ENCODE measurements around the gene TBC1D14.

TBC1D14 gene

GRCh38 chr4:7017446-7018048 lies 107.9 kb downstream of the TBC1D14 start:
- peak in 12 of 51 donors; percentile 5 to 57 (median 30) for DNase-seq

GRCh38 chr4:7018281-7018680 lies 108.7 kb downstream of the TBC1D14 start:
- no peak for DNase-seq

- DNase-seq = no peak
Measured at GRCh38 chr4:7019367-7019766, 109.7 kb downstream of the TBC1D14 start.

DNA sequence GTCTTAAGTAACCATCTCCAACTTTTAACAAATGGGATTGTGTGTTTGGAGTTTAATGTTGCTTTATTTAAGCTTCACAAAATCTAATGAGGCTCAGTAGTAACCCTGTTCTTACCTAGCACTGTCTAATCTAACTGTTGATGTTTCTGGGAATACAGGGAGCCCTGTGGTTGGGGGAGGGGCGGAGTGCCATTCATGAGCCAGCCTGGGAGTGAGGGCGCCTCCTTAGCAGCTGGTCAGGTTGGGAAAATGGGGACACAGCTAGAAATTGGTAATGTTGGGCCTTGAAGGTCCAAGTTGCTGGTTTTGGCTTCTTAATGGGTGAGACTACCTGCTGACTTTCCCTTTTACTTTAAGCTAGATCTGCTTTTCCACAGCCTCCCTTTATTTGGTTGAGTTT lies 110.7 kb downstream of the TBC1D14 start:
- DNase-seq = no peak

- DNase-seq = no peak
Measured at GRCh38 chr4:7020856-7021255, 111.2 kb downstream of the TBC1D14 start.

DNA sequence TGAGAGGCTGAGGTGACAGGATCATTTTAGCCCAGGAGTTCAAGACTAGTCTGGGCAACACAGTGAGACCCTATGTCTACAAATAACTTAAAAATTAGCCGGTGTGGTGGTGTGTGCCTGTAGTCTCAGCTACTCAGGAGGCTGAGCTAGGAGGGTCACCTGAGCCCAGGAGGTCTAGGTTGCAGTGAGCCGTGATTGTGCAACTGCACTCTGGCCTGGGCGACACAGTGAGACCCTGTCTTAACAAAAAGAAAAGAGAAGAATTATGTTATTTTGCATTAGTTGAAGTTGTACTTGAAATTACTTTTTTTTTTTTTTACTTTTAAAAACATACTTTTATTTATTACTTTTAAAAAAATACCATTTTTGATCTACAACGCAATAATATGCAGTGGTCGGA lies 111.7 kb downstream of the TBC1D14 start:
- DNase-seq = no peak

DNA sequence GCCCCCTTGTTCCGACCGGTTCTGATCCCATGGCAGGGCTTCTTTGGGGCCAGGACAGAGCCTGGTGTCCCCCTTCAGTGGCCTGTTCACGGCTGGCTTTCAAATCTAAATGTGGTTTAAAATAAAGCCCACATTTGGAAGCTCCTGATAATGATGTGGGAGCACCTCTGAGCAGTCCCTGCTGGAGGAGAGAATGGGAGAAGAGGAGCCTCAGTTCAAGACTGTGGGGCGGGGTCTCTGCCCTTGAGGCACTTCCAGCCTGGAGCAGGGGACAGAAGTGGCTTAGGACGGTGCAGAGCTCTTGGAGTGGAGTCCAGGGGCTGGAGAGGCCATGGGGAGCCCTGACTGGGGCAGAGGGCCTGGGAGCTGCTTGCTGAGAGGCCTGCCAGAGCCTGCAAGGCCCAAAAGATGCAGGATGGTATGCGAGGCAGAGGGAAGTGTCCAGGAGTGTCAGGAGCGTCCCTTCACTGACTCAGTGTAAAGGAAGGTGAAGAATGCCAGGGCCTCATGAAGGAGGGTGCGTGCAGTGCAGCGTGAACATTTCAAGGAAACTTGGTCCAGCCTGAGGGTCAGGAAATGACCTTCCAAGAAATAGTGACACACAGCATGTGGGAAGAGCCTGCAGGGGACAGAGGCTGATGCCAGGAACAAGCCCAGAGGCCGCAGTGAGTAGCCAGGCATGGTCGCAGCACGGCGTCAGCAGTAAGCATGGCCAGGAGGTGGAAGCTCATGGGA lies 112.5 kb downstream of the TBC1D14 start:
- no peak for DNase-seq

DNA sequence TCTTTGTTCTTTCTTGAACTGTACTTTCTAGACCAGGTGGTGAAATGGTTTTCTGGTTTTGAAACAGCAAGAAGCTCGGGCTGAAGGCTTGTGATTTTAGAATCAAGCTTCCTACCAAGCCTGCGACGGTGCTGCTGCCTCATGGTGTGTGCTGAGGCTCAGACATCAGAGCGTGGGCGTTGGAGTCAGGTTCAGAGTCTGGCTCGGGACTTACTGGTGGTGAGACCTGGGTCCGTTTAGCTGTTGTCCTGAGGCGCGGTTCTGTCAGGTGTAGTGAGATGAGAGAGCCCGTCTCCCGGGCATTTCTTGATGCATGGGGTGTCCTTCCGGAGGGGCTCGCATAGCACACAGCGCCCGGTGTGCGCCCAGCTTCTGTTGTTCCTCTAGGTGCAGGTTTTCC lies 113.9 kb downstream of the TBC1D14 start:
- no peak for DNase-seq

- DNase-seq = no peak
Measured at GRCh38 chr4:7023901-7024300, 114.3 kb downstream of the TBC1D14 start.

DNA sequence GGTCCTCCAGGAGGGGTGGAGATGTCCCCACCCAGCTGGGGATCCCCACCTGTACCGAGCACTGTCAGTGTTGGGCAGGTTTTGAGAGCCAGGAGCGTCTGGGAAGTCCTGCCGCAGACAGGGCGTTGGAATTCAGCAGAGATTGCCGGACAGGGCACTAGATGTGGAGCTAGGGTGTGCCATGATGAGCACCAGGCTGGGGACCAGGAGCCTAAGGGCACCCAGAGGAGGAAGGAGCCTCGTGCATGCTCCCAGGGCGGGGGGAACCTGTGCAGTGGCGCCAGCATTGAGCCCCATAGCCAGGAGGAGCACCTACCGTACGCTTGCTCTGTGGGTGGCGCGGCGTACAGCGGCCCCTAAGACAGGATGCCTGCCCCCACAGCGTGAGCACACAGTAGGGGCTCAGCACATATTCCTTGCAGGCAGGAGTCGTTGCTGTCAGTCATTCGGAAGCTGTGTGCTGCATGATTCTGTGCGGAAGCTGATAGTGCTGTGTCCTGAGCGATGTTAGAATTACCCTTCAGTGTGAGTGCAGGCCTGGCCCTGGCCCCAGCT lies 114.8 kb downstream of the TBC1D14 start:
- no peak for DNase-seq

DNA sequence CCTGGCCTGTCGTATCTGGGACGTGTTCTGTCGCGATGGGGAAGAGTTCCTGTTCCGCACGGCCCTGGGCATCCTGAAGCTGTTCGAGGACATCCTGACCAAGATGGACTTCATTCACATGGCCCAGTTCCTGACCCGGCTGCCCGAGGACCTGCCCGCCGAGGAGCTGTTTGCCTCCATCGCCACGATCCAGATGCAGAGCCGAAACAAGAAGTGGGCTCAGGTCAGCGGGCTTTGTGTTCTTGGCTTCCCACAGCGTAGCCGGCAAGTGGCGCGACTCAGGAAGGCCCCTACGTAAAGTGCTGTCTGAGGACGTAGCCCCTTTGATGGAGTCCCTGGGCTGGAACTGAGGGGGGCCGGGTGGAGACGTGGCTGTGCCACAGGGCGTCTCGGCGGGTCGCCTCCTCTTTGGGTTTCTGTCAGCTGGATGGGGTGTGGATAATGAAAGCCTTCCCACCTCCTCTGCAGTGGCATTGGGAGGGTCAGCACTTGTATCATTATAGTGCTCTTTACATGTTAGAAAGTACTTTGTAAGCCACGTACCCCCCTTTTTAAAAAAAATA lies 115.5 kb downstream of the TBC1D14 start:
- no peak for DNase-seq

DNA sequence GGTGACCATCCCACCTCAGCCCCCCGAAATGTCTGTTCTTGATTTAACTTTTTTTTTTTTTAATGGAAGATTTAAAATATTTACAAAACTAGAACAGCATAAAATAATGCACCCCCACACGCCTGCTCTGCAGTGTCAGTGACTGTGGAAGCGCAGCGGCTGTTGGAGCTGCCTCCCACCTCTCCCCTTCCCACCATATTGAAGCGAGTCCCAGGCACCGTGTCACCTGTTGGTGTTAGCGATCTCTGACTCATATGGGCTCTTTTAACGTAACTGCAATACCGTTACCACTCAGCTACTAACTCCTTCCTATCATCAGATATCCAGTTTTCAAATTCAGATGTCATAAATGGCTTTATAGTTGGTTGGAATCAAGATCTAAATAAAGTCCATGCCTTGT lies 116.5 kb downstream of the TBC1D14 start:
- peak in 1 of 51 donors; percentile 36 for DNase-seq

DNA sequence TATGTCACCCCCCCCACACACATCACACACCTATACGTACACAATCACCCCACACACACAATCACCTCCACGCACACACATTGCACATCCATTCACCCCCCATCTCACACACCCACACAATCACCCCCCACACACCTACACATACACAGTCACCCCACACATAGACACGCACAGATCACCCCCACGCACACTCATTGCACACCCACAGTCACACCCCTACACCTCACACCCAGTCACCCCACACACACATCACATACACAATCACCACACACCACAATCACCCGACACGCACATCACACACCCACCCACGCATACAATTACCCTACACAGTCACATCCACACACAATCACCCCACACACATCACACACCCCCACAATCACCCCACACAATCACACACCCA lies 117.7 kb downstream of the TBC1D14 start:
- DNase-seq = no peak

DNA sequence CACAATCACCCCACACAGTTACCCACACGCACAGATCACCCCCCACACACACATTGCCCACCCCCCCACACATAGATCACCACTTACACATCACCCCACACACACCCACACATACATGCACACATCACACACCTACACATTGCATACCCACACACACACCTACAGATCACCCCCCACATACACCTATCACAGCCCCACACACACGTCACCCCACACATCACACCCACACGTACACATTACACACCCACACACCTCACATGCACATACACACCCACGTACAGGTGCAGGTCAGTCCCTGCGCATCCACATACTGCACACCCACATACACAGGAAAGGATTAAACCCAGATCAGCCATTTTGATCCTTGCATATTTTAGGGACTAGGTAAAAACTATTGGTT lies 118.3 kb downstream of the TBC1D14 start:
- no peak for DNase-seq

DNA sequence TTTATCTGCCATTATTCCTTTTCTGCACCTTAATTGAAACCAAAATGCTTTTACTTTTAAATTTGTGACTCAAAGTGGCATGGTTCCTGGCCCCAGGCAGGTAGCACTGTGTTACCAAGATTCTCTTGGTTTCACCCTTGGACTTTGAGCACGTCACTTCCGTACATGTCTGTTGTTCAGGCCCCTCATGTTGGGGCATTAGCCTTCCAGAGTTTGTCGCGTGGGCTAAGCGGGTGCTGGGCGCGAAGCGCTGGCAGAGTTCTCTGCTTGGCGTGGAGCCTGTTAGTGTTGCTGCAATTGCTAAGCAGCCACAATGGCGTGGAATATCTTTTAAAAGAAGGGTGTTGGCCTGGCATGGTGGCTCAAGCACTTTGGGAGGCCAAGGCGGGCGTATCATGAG lies 119.6 kb downstream of the TBC1D14 start:
- DNase-seq = peak in 2 of 51 donors; percentile 29 to 42

GRCh38 chr4:7029921-7030320 lies 120.3 kb downstream of the TBC1D14 start:
- no peak for DNase-seq

DNA sequence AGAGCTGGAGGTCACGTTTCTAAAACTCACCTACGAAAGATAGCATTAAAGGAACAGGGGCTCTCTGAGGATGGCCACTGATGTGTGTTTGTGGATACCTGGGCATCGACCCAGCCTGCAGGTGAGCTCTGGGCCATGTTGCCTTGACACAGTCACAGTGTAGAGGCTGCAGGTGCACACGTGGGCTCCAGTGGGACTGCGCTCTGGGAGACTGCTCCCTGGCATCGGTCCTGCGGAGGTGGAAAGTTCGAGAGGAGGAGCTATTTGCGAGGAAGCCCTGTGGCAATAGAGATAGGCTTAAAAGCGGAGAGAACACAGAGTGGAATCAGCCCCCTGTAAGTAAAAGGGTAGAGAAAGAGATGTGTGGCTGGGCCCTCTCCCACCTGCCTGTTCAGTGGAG lies 121.2 kb downstream of the TBC1D14 start:
- DNase-seq = no peak

DNA sequence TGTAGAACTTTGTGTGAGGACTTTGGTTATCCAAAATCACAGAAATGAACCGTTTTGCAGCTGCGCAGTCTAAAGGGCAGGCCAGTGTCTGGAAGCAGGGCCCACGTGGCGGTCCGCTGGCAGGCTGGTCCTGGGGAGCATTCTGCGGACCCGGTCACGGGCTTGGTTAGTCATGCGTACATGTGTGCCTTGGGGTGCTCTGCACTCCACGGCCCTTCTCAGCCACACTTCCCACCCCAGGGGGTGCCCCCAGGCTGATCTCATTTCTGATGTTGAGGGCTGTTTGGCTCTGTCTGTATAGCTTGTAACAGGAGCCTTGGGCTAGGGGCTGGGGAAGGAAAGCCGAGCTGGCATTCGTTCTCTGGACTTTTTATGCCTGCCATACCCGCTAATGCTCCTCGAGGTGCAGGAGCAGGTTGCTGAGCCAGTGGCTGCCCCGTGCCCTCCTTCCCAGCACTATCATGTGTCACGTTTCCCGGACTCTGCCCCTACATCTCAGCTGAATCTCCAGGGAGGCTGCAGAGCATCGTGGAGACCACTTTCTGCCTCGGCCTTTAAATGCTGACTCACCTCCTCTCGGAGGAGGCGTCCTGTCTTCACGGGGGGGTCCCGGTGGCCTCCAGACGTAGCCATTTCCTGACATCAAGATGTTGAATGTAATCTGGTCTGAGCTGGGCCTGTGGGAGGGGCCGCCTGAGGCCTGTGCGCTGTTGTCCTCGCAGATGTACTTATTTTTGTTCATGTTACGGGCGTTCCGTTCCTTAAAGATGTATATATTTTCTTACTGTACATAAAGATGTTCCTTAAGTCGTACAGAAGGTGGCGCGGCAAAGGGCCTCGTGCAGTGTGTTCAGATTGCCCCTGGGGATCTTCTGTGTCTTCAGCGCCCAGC lies 122.2 kb downstream of the TBC1D14 start:
- DNase-seq = no peak

- DNase-seq = no peak
Measured at GRCh38 chr4:7032596-7032995, 123.0 kb downstream of the TBC1D14 start.

DNA sequence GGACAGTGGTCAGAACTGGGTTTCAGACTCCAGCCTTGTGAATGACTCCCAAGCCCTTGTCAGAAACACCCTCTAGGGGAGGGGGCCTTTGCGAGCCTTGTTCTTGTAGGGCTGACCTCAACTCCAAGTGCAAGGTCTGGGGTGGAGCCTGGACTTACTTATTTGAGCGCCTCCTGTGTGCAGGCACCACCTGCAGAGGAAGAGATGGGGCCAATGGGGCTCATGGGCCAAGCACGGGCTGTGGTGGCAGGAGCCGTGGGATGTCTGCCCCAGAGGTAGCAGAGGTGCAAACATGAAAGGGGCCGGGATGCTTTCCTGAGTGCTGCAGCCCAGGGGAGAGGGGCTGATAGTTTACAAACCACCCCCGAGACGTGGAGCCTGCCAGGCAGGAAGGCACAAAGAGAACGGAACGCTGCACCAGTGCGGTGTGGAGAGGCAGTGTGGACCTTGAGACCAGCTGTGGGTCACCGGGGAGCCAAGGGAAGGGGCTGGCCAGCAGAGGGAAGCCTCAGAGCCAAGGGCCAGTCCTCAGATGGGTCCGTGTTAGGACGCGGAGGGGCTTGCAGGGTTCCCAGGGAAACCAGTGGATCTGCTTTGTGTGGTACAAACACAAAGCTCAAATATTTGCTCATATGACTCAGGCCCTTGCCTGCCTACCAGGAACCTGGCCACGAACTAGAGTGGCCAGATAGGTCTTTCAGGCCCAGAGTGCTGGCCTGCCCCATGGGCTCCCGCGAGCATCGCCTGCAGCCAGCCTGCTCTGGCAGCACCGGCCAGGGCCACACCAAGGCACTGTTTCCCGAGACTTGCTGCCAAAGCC lies 124.8 kb downstream of the TBC1D14 start:
- DNase-seq = peak in 8 of 51 donors; percentile 23 to 52 (median 32)

GRCh38 chr4:7037425-7037824 lies 127.8 kb downstream of the TBC1D14 start:
- no peak for DNase-seq

All from hypothalamus (tissue), 51 donors.